ENCODE data around the gene COP1. TPM values are rescaled to one million over a fixed set of nuclear protein-coding genes. Genes with fewer than 3 reads are reported as not detected.

Gene COP1
- total and polyA plus RNA-seq, 2 of the 13 experiments (the other 11 are each of a cell fraction or from before 2014, with no cell fraction given) = 20.5 to 51.3 TPM

DNA sequence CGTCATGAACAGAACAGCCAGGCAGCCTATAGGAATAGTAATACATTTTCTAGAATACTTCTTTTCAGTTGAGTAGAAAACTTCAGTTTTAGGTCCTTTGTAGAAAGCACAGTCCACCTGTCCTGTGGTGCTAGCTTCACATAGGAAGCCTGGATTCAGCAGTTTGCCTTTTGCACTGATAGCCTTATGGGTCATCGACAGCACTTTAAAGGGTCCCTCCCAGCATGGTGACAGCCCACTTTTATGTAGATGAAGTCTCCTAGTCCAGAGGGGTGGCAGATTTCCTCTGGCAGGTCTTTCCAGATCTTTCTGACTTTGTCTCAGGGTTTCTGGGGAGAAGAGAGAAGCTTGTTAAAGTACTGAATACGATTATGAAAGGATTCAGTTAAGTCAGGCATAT is 302.3 kb downstream of the COP1 start (continued):
- TF ChIP-seq, protein P1, sequence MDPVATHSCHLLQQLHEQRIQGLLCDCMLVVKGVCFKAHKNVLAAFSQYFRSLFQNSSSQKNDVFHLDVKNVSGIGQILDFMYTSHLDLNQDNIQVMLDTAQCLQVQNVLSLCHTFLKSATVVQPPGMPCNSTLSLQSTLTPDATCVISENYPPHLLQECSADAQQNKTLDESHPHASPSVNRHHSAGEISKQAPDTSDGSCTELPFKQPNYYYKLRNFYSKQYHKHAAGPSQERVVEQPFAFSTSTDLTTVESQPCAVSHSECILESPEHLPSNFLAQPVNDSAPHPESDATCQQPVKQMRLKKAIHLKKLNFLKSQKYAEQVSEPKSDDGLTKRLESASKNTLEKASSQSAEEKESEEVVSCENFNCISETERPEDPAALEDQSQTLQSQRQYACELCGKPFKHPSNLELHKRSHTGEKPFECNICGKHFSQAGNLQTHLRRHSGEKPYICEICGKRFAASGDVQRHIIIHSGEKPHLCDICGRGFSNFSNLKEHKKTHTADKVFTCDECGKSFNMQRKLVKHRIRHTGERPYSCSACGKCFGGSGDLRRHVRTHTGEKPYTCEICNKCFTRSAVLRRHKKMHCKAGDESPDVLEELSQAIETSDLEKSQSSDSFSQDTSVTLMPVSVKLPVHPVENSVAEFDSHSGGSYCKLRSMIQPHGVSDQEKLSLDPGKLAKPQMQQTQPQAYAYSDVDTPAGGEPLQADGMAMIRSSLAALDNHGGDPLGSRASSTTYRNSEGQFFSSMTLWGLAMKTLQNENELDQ (CRISPR knock-in tag; IDR thresholded peaks at IDR 0.05; ENCODE audit: borderline replicate concordance) = no peak
- TF ChIP-seq SUZ12 (IDR thresholded peaks at IDR 0.05; ENCODE audit: low read depth, low read length) (no peak), ISL2 (CRISPR knock-in tag; IDR thresholded peaks at IDR 0.05) (no peak), ZNF136 (CRISPR knock-in tag; IDR thresholded peaks at IDR 0.05; ENCODE audit: low read depth) (no peak)
- TF ChIP-seq, protein P2, sequence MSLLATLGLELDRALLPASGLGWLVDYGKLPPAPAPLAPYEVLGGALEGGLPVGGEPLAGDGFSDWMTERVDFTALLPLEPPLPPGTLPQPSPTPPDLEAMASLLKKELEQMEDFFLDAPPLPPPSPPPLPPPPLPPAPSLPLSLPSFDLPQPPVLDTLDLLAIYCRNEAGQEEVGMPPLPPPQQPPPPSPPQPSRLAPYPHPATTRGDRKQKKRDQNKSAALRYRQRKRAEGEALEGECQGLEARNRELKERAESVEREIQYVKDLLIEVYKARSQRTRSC (CRISPR knock-in tag; IDR thresholded peaks at IDR 0.05; ENCODE audit: low read depth) = no peak
- TF ChIP-seq, protein P3, sequence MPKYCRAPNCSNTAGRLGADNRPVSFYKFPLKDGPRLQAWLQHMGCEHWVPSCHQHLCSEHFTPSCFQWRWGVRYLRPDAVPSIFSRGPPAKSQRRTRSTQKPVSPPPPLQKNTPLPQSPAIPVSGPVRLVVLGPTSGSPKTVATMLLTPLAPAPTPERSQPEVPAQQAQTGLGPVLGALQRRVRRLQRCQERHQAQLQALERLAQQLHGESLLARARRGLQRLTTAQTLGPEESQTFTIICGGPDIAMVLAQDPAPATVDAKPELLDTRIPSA (CRISPR knock-in tag; IDR thresholded peaks at IDR 0.05; ENCODE audit: borderline replicate concordance) = no peak

DNA sequence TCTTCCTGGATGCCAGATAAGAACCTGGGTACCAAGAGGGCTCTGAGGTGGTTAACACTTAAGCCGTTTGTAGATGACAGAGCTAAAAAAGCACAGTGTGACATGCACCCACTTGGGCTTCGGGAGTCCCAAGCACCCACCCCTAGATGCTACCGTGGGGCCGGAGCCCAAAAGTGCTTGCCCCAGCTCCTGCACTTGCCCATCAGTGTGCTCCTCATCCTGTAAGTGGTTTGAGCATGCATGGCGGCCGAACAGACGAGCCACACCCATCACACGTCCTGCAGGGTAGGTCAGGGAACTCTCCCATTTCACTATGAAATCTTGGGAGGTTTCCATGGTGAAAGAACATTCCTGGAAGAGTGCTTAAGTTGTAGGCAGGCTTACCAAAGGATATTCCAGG is 304.8 kb downstream of the COP1 start:
- intact Hi-C loops (cut with micrococcal nuclease; ENCODE audit: unreplicated experiment) (no loop called here), in situ Hi-C loops (cut with HindIII; ENCODE audit: extremely low pct_ligation_motif_present, low pct_unique_long_range_greater_than_20kb) (no loop called here)
- no peak overlapping the region for H3K4me2 ChIP-seq (ENCODE audit: low read depth, low read length)
- no peaks in the 10 kb centered on the region for H3K4me1 ChIP-seq (ENCODE audit: insufficient read depth, low read length)
- no peak overlapping the region for H3K4me3 ChIP-seq (replicated peaks in 1 of 3; ENCODE audit: insufficient read depth in 1 of 3, low read depth in 2 of 3, low read length in 3 of 3)
- ChIA-PET CTCF (ENCODE audit: low intra/inter-chr PET ratio, low total read pairs) (no interaction called here), POLR2A (no interaction called here)
- ATAC-seq (no peak), FAIRE-seq (no peak), DNase-seq (ENCODE audit: low spot score) (no peak)
- no peak overlapping the region for H2AFZ ChIP-seq (ENCODE audit: low read length)
- H3K9ac ChIP-seq (ENCODE audit: insufficient read depth, low read depth, low read length) = no peak overlapping the region
- no TSS peak for BruUV-seq (replicated peaks)
- H4K20me1 ChIP-seq (ENCODE audit: insufficient read depth, low read length) = no peaks in the 10 kb centered on the region
- H3K27ac ChIP-seq (ENCODE audit: extremely low read length, insufficient read depth, low read length) = no peak overlapping the region
- H3K36me3 ChIP-seq (replicated peaks in 1 of 2; ENCODE audit: control insufficient read depth in 1 of 2, insufficient read depth in 2 of 2, low read length in 2 of 2) = no peaks in the 10 kb centered on the region
- 4% methylated on average over 7 of the region's 8 CpGs for WGBS (ENCODE audit: low lambda C conversion rate)
- no peaks in the 10 kb centered on the region; a peak in 1 of 5 replicates for H3K27me3 ChIP-seq (ENCODE audit: control insufficient read depth in 1 of 2, insufficient read depth in 2 of 2, low read length in 2 of 2)
- TF ChIP-seq, protein P4, sequence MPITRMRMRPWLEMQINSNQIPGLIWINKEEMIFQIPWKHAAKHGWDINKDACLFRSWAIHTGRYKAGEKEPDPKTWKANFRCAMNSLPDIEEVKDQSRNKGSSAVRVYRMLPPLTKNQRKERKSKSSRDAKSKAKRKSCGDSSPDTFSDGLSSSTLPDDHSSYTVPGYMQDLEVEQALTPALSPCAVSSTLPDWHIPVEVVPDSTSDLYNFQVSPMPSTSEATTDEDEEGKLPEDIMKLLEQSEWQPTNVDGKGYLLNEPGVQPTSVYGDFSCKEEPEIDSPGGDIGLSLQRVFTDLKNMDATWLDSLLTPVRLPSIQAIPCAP (CRISPR knock-in tag; IDR thresholded peaks at IDR 0.05; ENCODE audit: low read depth) = no peak
- TF ChIP-seq STAG1 (CRISPR knock-in tag; IDR thresholded peaks at IDR 0.05) (no peak), WIZ (CRISPR knock-in tag; IDR thresholded peaks at IDR 0.05) (no peak), SIN3A (IDR thresholded peaks at IDR 0.05; ENCODE audit: borderline replicate concordance, low read depth, low read length) (no peak)
- TF ChIP-seq, protein P5, sequence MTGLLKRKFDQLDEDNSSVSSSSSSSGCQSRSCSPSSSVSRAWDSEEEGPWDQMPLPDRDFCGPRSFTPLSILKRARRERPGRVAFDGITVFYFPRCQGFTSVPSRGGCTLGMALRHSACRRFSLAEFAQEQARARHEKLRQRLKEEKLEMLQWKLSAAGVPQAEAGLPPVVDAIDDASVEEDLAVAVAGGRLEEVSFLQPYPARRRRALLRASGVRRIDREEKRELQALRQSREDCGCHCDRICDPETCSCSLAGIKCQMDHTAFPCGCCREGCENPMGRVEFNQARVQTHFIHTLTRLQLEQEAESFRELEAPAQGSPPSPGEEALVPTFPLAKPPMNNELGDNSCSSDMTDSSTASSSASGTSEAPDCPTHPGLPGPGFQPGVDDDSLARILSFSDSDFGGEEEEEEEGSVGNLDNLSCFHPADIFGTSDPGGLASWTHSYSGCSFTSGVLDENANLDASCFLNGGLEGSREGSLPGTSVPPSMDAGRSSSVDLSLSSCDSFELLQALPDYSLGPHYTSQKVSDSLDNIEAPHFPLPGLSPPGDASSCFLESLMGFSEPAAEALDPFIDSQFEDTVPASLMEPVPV (CRISPR knock-in tag; IDR thresholded peaks at IDR 0.05) = no peak
- TF ChIP-seq, protein P6, sequence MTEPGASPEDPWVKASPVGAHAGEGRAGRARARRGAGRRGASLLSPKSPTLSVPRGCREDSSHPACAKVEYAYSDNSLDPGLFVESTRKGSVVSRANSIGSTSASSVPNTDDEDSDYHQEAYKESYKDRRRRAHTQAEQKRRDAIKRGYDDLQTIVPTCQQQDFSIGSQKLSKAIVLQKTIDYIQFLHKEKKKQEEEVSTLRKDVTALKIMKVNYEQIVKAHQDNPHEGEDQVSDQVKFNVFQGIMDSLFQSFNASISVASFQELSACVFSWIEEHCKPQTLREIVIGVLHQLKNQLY (CRISPR knock-in tag; IDR thresholded peaks at IDR 0.05) = no peak
- H3K9me3 ChIP-seq (ENCODE audit: low read length) = no peaks in the 10 kb centered on the region
- H3K79me2 ChIP-seq (ENCODE audit: insufficient read depth, low read length) = no peaks in the 10 kb centered on the region

Data from HepG2 (cell line).